Neutrophil (primary cell): ENCODE data around the gene MAP3K7CL.

ENCODE experiments used
- H3K27ac ChIP-seq: fragments of 200-600 bp; sonication (generic); 2 replicates; pipeline ENCODE4 v1.5.1; 2016; ENCODE audit warnings: mild to moderate bottlenecking, moderate library complexity
- H3K27me3 ChIP-seq: fragments of 200-600 bp; sonication (generic); 2 replicates; pipeline ENCODE4 v1.6.0; 2016; ENCODE audit warnings: mild to moderate bottlenecking
- H3K36me3 ChIP-seq: fragments of 200-600 bp; sonication (generic); 2 replicates; pipeline ENCODE4 v1.5.1; 2017
- H3K4me1 ChIP-seq, 2 experiments: fragments of 200-600 bp in 1 of 2; sonication (generic) in 1 of 2; 1 replicate in 1 of 2; 2 replicates in 1 of 2; pipeline versions ENCODE4 v1.5.1 to v1.6.1; 2013 to 2016; ENCODE audit warnings: low read depth in 1 of 2, low read length in 1 of 2, mild to moderate bottlenecking in 1 of 2, moderate library complexity in 1 of 2; ENCODE audit not compliant: control insufficient read depth in 1 of 2, insufficient read depth in 1 of 2
- H3K4me3 ChIP-seq, 2 experiments: fragments of 200-600 bp in 1 of 2; sonication (generic) in 1 of 2; 1 replicate in 1 of 2; 2 replicates in 1 of 2; pipeline ENCODE4 v1.5.1; 2013 to 2016; ENCODE audit warnings: low read depth in 1 of 2, low read length in 1 of 2, mild to moderate bottlenecking in 1 of 2, moderate library complexity in 1 of 2
- H3K9me3 ChIP-seq: fragments of 200-600 bp; sonication (generic); 2 replicates; pipeline ENCODE4 v1.5.1; 2016
- TF ChIP-seq, protein P1 (sequence below): fragments of 200-600 bp; sonication (generic); IDR thresholded peaks from 2 replicates; pipeline ENCODE4 v1.5.1; 2016; ENCODE audit warnings: antibody characterized with exemption

MAP3K7CL gene, protein sequence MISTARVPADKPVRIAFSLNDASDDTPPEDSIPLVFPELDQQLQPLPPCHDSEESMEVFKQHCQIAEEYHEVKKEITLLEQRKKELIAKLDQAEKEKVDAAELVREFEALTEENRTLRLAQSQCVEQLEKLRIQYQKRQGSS

GRCh38 chr21:29130270-29130969 is at the start of gene MAP3K7CL:
Gene MAP3K7CL, plus strand, starts transcription at chr21:29130644. Its CDS starts 2,701 bp downstream, at chr21:29133345.
- Histone ChIP-seq H3K9me3 (no peaks in the 10 kb centered on the region), H3K4me3 (no peak within 1 kb of the TSS), H3K27me3 (no peaks in the 10 kb centered on the region), H3K36me3 (no peaks in the 10 kb centered on the region), H3K4me1 (no peaks in the 10 kb centered on the region), H3K27ac (no peak within 1 kb of the TSS)
- TF ChIP-seq, protein P1, sequence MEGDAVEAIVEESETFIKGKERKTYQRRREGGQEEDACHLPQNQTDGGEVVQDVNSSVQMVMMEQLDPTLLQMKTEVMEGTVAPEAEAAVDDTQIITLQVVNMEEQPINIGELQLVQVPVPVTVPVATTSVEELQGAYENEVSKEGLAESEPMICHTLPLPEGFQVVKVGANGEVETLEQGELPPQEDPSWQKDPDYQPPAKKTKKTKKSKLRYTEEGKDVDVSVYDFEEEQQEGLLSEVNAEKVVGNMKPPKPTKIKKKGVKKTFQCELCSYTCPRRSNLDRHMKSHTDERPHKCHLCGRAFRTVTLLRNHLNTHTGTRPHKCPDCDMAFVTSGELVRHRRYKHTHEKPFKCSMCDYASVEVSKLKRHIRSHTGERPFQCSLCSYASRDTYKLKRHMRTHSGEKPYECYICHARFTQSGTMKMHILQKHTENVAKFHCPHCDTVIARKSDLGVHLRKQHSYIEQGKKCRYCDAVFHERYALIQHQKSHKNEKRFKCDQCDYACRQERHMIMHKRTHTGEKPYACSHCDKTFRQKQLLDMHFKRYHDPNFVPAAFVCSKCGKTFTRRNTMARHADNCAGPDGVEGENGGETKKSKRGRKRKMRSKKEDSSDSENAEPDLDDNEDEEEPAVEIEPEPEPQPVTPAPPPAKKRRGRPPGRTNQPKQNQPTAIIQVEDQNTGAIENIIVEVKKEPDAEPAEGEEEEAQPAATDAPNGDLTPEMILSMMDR, result no peak

- TF ChIP-seq, protein P1, result no peak
- no peaks in the 10 kb centered on the region for H3K36me3 ChIP-seq
- no peak overlapping the region for H3K27ac ChIP-seq
- H3K4me3 ChIP-seq, result no peak overlapping the region
- H3K27me3 ChIP-seq, result no peaks in the 10 kb centered on the region
- H3K9me3 ChIP-seq, result no peaks in the 10 kb centered on the region
- peaks cover 28 to 38% of the 10 kb centered on the region in 2 experiments for H3K4me1 ChIP-seq
Measured at GRCh38 chr21:29082046-29082815, 48.2 kb upstream of the MAP3K7CL start.

DNA sequence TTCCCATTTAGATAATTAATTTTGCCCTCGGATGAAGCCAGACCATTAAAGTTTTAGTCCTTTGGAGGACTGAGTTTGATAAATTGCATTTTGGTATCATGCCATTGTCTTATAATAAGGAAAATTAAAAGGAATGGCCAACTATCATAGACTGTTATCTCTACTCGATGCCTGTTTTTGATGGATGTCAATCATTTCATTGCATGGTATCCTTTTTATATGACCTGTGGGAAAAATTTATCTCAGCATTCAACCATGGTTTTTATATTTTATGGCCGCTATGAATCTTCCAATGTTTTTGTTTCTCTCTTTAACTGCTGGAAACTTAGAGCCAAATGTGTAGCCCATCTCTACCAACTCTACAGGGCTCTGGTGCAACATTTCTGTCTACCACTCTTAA is 47.1 kb upstream of the MAP3K7CL start:
- no peaks in the 10 kb centered on the region for H3K9me3 ChIP-seq
- H3K4me1 ChIP-seq, result peaks cover 21 to 33% of the 10 kb centered on the region in 2 experiments
- H3K27me3 ChIP-seq, result no peaks in the 10 kb centered on the region
- no peaks in the 10 kb centered on the region for H3K36me3 ChIP-seq
- H3K27ac ChIP-seq, result no peak overlapping the region
- H3K4me3 ChIP-seq, result no peak overlapping the region
- TF ChIP-seq, protein P1, result no peak

DNA sequence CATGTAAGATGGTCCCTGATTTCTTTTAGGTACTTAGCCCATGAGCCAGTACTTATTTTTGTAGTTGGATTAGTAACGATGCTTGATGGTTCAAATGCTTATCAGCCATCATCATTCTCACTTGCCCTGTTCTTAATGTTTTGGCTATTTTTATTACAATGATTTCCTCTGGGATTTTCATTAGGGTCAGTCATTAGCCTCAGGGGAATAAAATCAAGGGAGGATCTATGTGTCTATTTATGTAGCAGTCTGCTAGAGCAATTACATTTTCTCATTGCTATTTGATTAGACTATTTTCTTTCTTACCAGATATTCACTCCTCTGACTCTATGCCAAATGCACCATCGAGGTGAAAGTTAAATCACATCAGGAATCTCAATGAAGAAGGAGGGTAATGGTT is 46.1 kb upstream of the MAP3K7CL start:
- Histone ChIP-seq H3K4me3 (no peak overlapping the region), H3K27me3 (no peaks in the 10 kb centered on the region), H3K27ac (no peak overlapping the region), H3K4me1 (peaks cover 10 to 24% of the 10 kb centered on the region in 2 experiments), H3K9me3 (no peaks in the 10 kb centered on the region), H3K36me3 (no peaks in the 10 kb centered on the region)
- TF ChIP-seq, protein P1, result no peak

DNA sequence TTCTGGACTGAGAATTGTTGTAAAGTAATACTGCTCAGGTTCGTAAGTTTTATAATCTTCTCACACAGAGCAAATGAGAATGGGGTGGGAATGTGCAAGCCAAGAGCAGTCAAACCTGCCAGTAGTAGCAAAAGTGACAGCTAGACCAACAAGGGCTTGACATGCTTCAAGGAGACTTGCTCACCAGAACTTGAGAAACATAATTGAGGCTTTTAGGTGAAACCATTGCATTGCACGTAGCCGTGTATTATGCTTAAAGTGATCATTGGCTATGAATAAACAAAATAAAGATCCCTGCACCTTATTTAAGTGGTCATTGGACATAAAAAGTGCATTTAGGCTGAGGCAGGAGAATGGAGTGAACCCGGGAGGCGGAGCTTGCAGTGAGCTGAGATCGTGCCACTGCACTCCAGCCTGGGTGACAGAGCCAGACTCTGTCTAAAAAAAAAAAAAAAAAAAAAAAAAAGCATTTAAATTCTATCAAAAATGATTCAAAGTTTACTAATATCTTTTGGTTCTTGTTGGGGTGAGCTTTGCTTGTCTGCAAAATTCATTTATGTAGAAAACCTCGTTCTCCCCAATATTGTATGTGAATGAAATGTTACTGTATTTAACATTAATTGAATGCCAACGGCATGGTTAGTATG is 45.2 kb upstream of the MAP3K7CL start:
- TF ChIP-seq, protein P1, result no peak

More for the DNA sequence above, 45.2 kb upstream of the MAP3K7CL start:
- H3K27me3 ChIP-seq, result no peaks in the 10 kb centered on the region
- no peak overlapping the region for H3K4me3 ChIP-seq
- H3K36me3 ChIP-seq, result no peaks in the 10 kb centered on the region
- H3K9me3 ChIP-seq, result no peaks in the 10 kb centered on the region
- no peak overlapping the region for H3K27ac ChIP-seq
- H3K4me1 ChIP-seq, result peaks cover 10 to 23% of the 10 kb centered on the region in 2 experiments
